Stimulated activated CD4-positive, alpha-beta T cell treated with anti-CD3 and anti-CD28 coated beads, TNF-alpha, amount 100 ng/mL, for 24 hours (primary cell): ENCODE data around the gene ELOA.

Experiments
- DNase-seq, 3 experiments: peaks; one replicate each; pipeline ENCODE4 v3.0.0-alpha.2; 2020; ENCODE audit warnings: low read depth in 3 of 3

Gene ELOA, protein sequence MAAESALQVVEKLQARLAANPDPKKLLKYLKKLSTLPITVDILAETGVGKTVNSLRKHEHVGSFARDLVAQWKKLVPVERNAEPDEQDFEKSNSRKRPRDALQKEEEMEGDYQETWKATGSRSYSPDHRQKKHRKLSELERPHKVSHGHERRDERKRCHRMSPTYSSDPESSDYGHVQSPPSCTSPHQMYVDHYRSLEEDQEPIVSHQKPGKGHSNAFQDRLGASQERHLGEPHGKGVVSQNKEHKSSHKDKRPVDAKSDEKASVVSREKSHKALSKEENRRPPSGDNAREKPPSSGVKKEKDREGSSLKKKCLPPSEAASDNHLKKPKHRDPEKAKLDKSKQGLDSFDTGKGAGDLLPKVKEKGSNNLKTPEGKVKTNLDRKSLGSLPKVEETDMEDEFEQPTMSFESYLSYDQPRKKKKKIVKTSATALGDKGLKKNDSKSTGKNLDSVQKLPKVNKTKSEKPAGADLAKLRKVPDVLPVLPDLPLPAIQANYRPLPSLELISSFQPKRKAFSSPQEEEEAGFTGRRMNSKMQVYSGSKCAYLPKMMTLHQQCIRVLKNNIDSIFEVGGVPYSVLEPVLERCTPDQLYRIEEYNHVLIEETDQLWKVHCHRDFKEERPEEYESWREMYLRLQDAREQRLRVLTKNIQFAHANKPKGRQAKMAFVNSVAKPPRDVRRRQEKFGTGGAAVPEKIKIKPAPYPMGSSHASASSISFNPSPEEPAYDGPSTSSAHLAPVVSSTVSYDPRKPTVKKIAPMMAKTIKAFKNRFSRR

DNA sequence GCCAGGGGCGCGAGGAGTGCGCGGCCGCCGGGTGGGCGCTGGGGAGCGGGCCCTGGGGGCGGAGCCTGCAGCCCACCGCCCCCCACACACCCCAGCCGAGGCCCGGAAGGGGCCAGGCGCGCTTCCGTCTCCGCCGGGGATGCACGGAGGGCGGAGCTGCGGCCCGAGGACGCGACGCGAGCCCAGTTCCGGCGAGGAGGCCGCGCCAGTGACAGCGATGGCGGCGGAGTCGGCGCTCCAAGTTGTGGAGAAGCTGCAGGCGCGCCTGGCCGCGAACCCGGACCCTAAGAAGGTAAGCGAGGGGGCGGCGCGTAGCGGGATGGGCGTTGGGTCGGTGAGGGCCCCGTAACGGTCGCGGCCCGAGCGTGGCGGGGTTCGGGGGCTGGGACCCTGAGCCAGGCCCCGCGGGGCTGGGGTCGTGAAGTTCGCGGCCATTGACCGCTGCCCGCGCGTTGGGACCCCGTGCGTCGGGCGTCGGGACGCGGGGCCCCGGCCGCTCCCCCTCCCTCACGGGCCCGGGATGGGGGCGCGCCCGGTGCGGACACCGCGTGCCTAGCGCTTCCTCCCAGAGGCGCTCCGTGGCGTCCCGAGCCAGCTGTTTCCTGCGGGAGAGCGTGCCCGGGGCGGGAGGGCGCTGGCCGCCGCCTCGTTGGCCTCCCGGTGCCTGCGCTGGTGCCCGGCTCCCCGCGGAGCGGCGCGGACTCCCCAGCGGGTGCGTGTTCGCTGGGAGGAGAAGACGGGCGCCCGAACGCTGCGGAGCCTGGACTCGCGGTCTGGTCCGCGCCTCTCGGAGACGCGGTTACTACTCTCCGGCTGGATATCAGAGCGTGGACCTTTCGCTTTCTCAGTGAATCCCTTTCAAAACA is at the start of gene ELOA:
ELOA (plus strand) TSS at position 185 of the 866 bp plus-strand sequence; CDS start at position 218, 33 bp downstream.
- peak; percentile 57 to 77 (median 65) for DNase-seq

DNA sequence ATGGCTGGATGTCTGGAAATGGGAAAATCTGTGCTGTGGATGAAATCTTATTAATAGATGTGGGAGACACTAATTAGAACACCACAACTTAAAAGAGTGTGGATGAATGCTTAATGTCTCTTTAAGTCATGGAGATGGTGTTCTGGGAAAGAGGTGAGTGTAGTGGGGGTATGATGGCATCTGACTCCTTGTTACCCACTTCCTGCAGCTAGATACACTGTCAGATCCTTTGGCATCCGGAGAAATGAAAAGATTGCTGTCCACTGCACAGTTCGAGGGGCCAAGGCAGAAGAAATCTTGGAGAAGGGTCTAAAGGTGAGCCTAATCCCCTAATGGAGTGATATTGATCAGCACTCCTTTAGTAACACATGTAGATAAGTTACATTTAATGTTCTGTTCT is 49.7 kb upstream of the ELOA start:
- no peak for DNase-seq

DNA sequence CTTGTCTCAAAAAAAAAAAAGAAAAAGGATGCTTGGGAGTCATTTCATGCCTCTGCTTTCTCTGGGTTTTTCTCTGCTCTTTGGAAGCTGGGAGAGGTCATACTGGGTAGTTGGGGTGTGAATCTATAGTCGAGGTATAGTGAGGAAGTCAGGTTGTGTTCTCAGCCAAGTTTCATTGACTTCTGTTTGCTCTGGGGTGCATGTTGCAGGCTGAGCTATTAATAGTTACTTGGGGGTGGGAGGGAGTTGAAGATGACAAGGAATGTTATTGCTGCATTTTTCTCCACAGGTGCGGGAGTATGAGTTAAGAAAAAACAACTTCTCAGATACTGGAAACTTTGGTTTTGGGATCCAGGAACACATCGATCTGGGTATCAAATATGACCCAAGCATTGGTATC is 48.9 kb upstream of the ELOA start:
- no peak for DNase-seq

DNA sequence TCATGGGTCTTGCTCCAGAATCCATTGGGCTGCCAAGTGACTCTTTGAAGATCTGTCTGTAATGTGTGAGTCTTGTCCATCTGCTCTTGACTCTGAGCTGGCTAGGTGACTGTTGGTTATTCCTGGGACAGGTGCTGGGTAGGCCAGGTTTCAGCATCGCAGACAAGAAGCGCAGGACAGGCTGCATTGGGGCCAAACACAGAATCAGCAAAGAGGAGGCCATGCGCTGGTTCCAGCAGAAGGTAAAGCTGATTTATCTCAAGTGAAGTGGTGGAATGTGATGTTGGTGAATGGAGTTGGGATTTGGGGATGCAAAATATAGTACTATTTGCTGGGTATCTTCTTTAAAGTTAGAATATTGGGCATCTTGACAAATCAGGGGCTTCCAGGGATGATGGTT is 47.6 kb upstream of the ELOA start:
- no peak for DNase-seq

DNA sequence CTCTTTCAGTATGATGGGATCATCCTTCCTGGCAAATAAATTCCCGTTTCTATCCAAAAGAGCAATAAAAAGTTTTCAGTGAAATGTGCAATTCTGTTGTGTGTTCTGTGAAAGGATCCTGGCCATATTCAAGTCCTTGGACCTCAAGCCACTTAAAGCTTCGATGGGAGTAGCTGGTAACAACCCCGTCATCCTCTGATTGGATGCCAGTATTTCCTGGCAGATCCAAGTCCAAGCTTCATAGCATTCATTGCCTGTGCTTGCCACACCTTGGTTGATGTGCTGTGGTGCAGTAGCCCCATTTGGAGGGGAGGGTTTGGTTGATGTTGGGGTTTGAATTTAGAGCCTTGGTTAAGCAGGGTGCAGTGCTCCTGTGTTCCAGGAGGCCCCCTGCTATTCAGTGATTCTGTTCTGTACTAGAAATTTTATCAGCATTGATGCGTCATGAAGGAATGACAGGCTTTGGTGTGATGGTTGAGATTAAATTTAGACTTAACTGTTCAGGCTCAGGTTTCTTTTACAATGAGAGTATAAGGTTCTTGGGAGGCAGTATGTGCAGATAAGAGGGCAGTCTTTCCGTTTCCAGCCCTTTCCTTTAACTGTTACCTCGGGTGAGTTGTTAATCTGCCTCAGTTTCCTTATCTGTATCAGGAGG is 46.8 kb upstream of the ELOA start:
- DNase-seq = no peak

DNA sequence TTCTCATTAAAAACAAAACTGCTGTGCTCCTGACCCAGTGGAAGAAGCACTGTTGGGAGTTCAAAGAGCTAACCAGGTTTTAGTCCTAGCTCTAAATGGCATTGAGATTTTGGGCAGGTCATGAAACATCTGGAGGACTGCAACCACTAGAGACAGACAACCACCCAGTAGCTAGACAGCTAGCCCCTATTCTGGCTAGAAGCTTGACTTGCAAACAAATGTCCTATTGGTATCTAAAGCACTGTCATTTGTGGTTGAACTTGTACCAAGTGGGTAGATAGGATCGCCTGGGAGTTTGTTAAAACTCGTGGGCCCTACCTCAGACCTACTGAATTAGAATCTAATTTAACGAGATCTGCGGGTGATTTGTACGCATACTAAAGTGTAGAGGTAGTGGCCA is 44.8 kb upstream of the ELOA start:
- no peak for DNase-seq

DNA sequence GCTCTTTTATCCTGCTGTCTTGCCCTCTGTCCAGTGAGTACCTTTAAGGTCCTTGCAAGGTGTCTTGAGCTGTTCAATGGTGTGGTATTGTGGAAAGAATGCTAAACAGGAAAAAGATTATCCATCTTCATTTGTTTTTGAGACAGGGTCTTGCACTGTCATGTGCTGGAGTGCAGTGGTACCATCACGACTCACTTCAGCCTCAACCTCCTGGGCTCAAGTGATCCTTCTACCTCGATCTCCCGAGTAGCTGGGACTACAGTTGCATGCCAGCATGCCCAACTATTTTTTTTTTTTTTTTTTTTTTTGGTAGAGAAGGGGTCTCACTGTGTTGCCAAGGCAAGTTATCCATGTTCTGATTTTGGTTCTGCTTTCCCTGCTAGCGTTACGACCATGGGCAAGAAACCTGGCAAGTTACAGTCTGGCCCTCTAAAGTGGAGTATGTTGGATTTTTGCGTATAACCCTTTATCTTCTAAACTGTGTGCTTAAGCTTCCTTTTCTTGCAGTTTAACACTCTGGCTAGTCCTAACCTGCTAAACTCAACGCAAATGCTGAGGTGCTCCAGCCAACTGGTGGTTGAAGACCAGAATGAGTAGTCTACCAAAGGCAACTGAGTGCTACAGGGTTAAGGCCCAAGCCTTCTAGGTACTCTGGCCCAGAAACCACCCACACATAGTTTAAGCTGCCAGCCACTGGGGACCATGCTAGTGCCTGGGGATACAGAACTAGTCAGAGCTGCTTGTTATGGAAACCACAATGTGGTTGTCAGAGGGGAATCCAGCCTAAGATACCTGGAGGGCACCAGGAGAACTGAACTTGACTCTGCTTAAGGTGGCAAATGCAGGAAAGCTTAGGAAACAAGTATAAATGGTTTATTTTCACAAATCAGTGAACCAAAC is 43.7 kb upstream of the ELOA start:
- no peak for DNase-seq

DNA sequence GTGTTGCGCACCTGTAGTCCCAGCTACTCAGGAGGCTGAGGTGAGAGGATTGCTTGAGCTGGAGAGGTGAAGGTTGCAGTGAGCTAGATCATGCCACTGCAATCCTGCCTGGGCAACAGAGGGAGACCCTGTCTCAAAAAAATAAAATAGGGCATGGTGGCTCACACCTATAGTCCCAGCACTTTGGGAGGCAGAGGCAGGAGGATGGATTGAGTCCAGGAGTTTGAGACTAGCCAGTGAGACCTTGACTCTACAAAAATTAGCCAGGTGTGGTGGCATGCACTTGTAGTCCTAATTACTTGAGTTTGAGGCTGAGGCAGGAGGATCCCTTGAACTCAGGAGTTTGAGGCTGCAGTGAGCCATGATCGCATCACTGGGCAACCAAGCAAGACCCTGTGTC is 42.0 kb upstream of the ELOA start:
- DNase-seq = no peak

DNA sequence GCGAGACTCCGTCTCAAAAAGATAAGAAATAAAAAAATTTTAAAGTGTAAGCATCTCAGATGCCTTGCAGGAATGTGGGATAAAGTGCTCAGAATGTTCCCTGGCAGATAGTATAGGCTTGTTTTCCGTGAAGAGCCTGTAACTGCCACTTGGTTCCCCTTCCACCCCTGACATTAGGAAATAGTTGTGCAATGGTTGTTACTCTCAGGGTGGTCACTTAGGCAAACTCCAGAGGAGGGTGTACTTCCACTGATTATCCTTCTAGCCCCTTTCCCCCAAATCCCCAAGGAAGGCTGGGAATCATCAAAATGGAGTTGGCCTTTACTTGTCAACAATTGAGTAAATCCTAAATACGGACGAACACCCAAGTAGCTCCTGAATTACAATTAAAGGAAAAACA is 41.3 kb upstream of the ELOA start:
- DNase-seq = no peak

DNA sequence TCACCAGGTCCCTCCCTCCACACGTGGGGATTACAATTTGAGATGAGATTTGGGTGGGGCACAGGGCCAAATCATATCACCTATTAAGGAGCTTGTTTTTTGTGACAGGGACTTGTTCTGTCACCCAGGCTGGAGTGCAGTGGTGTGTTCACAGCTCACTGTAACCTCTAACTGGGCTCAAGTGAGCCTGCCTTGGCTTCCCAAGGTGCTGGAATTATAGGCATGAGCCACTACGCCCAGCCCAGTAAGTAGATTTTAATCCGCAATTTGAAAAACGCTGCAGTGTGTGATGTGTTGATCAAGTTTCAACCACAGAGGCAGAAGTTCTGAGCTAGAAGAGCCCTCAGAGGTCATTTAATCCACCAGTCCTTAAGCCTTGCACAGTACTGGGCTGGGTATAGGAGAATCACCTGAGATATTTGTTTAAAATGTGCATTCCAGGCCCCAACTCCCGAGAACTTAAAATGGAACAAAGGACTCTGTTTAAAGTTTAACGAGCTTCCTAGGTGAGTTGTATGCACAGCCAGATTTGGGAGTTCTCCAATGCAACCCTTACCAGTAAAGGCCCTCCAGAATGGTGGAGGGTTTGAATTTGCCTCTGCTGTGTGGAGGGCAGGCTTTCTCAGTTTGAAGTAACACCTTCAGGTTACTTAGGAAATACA is 38.3 kb upstream of the ELOA start:
- no peak for DNase-seq

DNA sequence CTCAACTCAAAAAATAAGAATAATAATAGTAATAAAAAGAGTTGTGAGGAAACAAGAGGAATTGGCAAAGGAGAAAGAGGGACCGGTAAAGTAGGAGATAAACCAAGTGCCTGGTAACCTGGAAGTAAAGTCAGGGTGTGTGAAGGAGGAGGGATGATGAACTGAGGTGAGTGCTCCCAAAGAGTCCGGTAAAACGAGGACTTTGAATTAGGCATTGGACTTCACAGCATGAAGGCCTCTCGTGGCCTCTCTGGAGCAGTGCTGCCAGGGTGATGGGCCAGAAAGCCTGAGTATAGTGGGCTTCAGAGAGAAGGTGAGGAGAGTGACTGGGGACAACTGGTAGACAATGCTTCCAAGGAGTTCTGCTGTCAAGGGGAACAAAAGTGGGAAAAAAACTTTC is 34.0 kb upstream of the ELOA start:
- DNase-seq = no peak

DNA sequence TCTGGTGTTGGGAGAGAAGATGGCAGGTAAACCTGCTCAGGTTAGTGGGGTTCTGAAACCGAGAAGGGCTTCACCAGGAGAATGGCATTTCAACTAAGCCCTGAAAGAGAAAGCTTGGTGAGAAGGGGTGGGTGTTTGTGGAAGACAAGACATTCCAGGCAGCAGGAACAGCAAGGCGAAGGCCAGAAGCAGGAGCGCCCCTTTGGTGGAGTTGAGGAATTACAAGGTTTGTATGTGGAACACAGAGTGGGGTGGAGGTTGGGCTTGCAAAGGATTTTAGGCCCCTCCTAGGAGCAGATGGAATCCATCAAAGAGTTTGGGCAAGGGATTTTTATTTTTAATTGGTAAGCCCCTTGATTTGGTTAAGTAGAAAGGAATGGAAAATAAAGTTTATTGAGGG is 24.8 kb upstream of the ELOA start:
- no peak for DNase-seq

DNA sequence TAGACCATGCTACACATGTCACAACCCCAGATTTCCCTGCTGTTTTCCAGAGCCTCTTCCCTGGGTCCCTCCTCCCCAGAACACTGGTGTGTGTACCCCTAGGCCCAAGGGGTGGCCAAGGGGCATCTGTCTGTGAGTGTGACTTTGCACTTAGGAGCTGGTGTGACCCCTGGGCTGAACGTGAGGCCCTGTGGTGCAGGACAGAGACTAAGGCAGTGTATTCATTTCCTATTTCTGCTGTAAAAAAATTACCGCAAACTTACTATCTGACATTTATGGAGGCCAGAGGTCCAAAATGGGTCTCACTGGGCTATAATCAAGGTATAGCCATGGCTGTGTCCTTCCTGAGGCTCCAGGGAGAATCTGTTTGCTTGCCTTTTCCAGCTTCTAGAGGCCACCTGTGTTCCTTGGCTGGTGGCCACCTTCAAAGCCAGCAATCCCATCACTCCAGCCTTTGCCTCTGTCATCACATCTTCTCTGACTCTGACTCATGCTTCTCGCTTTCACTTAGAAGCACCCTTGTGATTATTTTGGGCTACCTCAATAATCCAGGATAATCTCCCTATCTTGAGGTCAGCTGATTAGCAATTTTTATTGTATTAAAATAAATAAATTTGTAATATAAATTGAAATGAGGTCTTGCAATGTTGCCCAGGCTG is 24.0 kb upstream of the ELOA start:
- DNase-seq = no peak

DNA sequence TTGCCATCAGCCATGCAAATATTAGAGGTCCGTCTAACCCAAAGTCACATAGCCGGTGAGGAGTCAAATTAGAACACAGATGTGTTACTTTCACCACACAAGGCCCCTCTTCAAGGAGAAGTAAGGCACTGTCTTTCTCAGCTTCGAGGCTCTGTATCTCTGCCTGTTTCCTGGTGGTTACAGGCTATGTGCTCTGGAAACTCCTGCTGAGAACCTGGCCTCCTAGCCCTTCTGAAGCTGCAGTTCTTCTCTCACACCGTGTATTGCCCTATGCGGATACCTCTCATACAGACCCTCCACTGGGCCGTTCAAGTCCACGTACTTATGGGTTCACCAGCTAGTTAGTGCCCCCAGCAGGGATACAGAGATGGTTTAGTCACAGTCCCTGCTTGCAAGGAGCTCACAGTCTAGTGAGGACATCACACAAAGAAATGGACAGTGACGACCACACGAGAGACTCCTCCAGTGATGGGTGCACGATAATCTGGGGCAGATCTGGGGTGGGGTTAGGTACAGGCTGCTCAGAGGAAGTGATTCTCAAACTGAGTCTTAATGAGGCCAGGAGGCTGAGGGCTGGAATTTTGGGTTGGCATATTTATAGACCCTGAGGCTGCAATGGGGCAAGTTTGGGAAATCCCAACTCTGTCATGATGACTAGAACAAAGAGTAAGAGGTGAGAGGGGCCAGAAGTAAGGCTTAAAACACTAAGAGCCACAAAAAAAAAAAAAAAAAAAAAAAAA is 22.8 kb upstream of the ELOA start:
- no peak for DNase-seq

DNA sequence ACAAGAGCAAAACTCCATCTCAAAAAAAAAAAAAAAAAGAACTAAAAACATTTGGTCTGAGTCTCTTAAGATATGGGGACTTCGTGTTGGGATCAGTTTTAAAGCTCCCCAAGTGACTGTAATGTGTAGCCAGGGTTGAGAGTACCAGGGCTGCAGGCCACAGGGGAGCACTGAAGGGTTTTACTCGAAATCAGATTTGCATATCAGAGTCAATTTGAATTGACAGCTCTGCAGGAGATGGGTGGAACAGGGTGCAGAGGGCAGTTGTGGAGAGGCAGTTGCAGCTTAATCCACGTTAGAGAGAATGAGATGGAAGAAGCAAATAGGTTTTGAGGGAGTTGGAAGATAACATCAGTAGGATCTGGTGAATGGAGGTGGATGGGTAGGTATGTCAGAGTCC is 20.6 kb upstream of the ELOA start:
- no peak for DNase-seq

DNA sequence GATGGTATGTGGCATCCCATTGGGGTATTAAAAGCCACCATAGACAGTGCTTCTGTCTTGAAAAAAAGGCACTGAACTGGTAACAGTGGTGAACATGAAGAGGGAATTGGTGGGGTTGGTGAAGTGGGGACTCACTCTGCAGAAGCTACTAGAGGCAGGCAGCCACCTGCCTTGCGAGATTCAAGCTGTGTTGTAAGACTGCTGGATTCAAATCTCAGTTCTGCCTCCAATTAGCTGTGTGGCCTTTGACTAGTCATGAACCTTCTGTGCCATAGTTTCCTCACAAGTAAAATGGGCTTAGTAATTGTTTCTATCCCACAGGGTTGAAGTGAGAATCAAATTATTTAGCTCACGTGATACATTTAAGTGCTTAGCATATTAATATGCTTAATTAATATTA is 16.6 kb upstream of the ELOA start:
- no peak for DNase-seq

DNA sequence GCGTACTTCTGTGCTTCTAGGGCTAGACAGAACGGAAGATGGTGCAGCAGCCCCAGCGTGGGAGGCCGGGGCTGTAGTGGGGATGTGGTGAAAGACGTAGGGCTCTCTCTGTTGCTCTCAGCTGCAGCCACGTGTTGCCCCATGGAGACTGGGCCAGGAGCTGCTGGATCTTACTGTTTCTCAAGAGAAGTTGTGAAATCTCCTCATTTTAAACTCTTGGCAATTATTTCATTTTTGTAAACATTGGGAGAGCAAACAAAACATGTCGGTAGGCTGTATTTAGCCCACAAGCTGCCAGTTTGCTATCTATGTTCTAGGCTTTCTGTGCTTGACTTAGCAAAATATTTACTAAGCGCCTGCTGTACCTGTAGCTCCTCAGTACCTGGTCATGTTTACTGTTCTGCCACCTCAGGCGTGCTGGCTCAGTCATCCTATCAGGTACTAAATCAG is 15.9 kb upstream of the ELOA start:
- DNase-seq = no peak

DNA sequence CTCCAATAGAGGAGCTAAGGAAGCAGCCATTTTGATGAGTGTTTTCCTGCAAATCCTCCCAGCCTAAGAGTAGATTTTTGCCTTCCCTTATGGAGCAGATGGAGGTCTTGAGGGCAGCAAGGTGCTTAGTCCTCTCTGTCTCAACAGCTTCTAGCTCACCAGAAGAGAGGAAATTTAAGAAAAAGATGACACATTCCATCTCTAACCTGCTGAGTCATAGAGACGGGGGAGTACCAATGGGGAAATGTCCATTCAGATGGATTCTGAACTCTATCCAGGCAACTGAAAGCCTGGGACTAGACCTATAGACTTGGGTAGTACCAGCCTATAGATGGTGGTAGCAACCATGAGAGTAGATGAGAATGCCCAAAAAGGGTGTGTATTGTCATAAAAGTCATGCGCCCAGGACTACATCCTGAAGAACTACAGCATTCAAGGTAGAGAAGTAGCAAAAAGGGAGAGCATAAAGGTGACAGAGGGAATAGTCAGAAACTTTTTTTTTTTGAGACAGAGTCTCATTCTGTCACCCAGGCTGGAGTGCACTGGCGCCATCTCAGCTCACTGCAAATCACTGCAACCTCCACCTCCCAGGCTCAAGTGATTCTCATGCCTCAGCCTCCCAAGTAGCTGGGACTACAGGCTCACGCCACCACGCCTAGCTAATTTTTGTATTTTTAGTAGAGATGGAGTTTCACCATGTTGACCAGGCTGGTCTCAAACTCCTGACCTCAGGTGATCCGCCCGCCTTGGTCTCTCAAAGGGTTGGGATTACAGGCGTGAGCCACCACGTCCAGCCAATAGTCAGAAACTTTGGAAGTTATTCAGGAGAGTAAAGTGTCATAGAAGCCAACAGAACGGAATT is 10.7 kb upstream of the ELOA start:
- no peak for DNase-seq
